Smooth muscle cell (in vitro differentiated cells): ENCODE results near the gene SIRT7. TPM values are rescaled to one million over a fixed set of nuclear protein-coding genes. Genes with fewer than 3 reads are reported as not detected.

ENCODE experiments used
- DNase-seq: peaks from one replicate; lab custom pipeline; 2025; ENCODE audit not compliant: unreplicated experiment; lab: John Stamatoyannopoulos, UW
- H2AFZ ChIP-seq: fragments of 200-600 bp; sonication (generic); 2 replicates; pipeline ENCODE4 v1.6.0; 2016; ENCODE audit warnings: antibody characterized with exemption, low read depth, mild to moderate bottlenecking
- H3F3A ChIP-seq: fragments of 200-600 bp; sonication (generic); 2 replicates; pipeline ENCODE4 v1.6.0; 2017; ENCODE audit warnings: antibody characterized with exemption, low read depth
- H3K27ac ChIP-seq: fragments of 200-600 bp; sonication (generic); 2 replicates; pipeline ENCODE4 v1.5.1; 2016; ENCODE audit warnings: low read depth, mild to moderate bottlenecking
- H3K27me3 ChIP-seq: fragments of 200-600 bp; sonication (generic); 2 replicates; pipeline ENCODE4 v1.6.1; 2016; ENCODE audit warnings: low read depth, mild to moderate bottlenecking
- H3K36me3 ChIP-seq: fragments of 200-600 bp; sonication (generic); 2 replicates; pipeline ENCODE4 v1.5.1; 2016; ENCODE audit warnings: low read depth
- H3K4me1 ChIP-seq: fragments of 200-600 bp; sonication (generic); 2 replicates; pipeline ENCODE4 v1.5.1; 2016; ENCODE audit warnings: low read depth
- H3K4me2 ChIP-seq: fragments of 200-600 bp; sonication (generic); 2 replicates; pipeline ENCODE4 v1.6.0; 2016; ENCODE audit warnings: mild to moderate bottlenecking
- H3K4me3 ChIP-seq: fragments of 200-600 bp; sonication (generic); 2 replicates; pipeline ENCODE4 v1.5.1; 2016; ENCODE audit warnings: mild to moderate bottlenecking
- H3K79me2 ChIP-seq: fragments of 200-600 bp; sonication (generic); 2 replicates; pipeline ENCODE4 v1.6.0; 2016; ENCODE audit warnings: low read depth, mild to moderate bottlenecking
- H3K9ac ChIP-seq: fragments of 200-600 bp; sonication (generic); 2 replicates; pipeline ENCODE4 v1.6.0; 2016; ENCODE audit warnings: low read depth
- H3K9me3 ChIP-seq: fragments of 200-600 bp; sonication (generic); replicated peaks from 2 replicates; pipeline ENCODE4 v1.5.1; 2016; ENCODE audit warnings: low read depth
- H4K20me1 ChIP-seq: fragments of 200-600 bp; sonication (generic); 2 replicates; pipeline ENCODE4 v1.6.0; 2016; ENCODE audit warnings: low read depth
- WGBS: methylation state at CpG from one replicate; pipeline ENCODE4 v1.1.7; 2016; ENCODE audit warnings: low lambda C conversion rate; 5-methylcytosine and 5-hydroxymethylcytosine counted together
- polyA plus RNA-seq: library from polyadenylated mRNA; unstranded; fragments of >200 nt; fragmentation: Nextera tagmentation; extraction: Ambion mirVana; gene quantifications from 2 replicates; pipeline ENCODE4 v1.2.1, GENCODE V29; 2016
- total RNA-seq: library from RNA; depleted of rRNA; stranded (reverse); fragments of >200 nt; gene quantifications from 2 replicates; pipeline ENCODE4 v1.2.3, GENCODE V29; 2014
- TF ChIP-seq, protein P1 (sequence below): fragments of 200-600 bp; sonication (generic); IDR thresholded peaks from 2 replicates; pipeline ENCODE4 v1.5.1; 2017; ENCODE audit warnings: borderline replicate concordance, mild to moderate bottlenecking, antibody characterized with exemption; ENCODE audit not compliant: insufficient read depth, poor library complexity, severe bottlenecking

SIRT7 gene
- total and polyA plus RNA-seq, 2 experiments from 2014 or later = 10.1 to 19.9 TPM

DNA sequence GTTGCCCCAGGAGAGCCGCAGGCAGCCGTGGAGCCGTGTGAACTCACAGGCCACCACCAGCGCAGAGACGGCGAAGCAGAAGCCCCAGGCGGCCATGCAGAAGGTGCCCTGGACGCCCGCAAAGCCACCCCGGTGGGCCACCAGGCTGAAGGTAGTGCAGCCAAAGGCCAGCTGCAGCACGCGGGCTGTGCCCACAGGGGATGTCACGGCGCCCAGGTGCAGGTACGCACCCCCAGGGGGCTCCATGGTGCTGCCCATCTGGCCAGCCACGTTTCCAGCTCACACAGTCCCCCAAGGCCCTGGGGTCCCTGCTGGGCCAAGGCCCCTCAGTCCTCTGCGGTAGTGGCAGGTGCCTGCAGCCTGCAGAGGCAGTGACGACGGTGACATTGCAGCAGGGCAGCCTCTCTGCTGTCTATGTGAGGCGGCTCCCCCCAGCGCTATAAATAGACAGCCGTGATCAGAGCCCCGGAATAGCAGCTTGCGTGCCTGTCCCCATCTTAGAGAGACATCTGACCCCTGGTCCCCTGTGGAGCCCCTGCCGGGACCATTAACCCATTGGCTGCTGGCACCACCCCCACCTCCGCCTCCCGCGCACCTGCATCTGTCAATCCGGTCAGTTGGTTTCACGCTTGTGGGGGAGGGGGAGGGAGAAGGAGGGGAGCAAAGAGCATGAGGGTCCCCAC, 23.6 kb upstream of the SIRT7 start:
- H3K79me2 ChIP-seq = peaks cover 4% of the 10 kb centered on the region
- no peak for DNase-seq
- no peaks in the 10 kb centered on the region for H4K20me1 ChIP-seq
- no peaks in the 10 kb centered on the region for H3F3A ChIP-seq
- H3K4me3 ChIP-seq = no peak overlapping the region
- no peaks in the 10 kb centered on the region for H3K36me3 ChIP-seq
- no peaks in the 10 kb centered on the region for H3K27me3 ChIP-seq
- H3K9me3 ChIP-seq = no peaks in the 10 kb centered on the region
- H3K4me1 ChIP-seq = no peaks in the 10 kb centered on the region
- H3K27ac ChIP-seq = no peak overlapping the region
- no peak overlapping the region for H3K9ac ChIP-seq
- H3K4me2 ChIP-seq = no peak overlapping the region
- WGBS = 69% methylated on average over 26 of the region's 30 CpGs
- TF ChIP-seq, protein P1, sequence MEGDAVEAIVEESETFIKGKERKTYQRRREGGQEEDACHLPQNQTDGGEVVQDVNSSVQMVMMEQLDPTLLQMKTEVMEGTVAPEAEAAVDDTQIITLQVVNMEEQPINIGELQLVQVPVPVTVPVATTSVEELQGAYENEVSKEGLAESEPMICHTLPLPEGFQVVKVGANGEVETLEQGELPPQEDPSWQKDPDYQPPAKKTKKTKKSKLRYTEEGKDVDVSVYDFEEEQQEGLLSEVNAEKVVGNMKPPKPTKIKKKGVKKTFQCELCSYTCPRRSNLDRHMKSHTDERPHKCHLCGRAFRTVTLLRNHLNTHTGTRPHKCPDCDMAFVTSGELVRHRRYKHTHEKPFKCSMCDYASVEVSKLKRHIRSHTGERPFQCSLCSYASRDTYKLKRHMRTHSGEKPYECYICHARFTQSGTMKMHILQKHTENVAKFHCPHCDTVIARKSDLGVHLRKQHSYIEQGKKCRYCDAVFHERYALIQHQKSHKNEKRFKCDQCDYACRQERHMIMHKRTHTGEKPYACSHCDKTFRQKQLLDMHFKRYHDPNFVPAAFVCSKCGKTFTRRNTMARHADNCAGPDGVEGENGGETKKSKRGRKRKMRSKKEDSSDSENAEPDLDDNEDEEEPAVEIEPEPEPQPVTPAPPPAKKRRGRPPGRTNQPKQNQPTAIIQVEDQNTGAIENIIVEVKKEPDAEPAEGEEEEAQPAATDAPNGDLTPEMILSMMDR = no peak
- H2AFZ ChIP-seq = no peak overlapping the region

DNA sequence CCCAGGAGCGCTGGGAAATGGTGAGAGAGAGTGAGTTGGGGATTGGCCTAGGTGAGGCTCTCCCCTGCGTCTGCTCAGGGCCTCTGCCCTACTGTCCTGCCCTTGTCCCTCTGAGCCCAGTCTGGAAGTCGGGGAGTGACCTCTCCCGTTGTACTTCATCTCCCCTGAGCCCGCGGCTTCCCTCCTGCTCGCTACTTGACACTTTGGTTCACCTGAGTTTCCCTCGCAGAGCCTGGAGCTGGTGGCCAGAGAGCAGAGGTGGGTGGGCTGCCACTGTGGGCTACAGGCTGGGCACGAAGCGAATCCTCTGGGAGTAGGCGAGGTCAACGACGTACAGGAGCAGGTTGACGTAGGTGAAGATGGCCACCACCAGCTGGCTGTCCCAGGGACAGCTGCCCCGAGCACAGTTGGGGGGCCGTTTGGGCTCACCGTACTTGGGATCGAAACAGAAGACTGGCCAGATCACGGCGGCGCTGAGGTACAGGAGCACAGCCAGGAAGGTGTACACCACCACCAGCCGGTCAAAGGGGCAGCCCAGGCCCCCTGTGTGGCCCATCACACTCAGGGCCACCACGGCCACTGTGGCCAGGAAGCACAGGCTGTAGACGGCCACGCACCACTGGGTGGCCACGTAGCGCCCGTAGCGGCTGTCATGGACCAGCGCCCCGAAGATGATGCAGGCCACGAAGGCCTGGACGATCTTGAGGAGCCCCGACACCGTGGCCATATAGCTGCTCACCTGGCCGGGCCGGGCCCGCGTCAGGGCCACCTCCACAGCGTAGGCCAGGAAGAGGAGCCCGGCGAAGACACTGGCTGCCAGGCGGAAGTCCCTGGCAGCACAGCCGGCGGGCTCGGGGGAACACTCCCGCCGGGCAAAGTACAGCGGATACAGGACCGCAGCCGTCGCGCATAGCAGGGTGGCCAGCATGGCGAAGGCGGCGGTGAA, 22.8 kb upstream of the SIRT7 start:
- Histone ChIP-seq H2AFZ (no peak overlapping the region), H3F3A (no peaks in the 10 kb centered on the region)

DNA sequence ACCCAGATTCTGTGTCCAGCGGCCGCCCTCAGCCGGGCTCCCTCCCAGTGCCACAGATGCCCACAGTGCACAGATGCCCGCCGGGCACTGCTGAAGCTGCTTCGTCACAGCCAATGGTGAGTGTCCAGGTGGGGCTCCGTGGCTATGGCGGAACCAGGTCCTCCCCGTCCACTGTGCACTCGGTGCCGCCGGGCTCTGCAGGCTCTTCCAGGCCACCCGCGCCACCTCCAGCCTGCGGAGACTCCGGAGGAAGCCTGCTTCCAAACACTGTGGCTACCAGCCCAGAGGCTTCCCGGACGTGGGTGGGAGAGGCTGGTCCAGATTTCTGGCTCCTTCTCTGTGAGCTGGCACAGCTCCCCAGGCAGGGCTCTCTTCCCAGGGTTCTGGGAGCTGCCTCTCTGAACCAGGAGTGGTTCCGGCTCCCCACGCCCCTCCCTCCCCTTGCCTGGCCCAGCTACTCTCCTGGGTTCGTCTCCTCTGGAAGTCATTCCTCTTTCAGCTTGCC, 22.0 kb upstream of the SIRT7 start:
- no peak overlapping the region for H3K4me3 ChIP-seq
- no peak overlapping the region for H3K9ac ChIP-seq
- no peak overlapping the region for H3K4me2 ChIP-seq
- H3K36me3 ChIP-seq = no peaks in the 10 kb centered on the region
- H3F3A ChIP-seq = no peaks in the 10 kb centered on the region
- peaks cover 7% of the 10 kb centered on the region for H4K20me1 ChIP-seq
- DNase-seq = no peak
- H3K27ac ChIP-seq = no peak overlapping the region
- no peaks in the 10 kb centered on the region for H3K9me3 ChIP-seq
- H3K4me1 ChIP-seq = peaks cover 5% of the 10 kb centered on the region
- WGBS = 94% methylated on average over 20 of the region's 21 CpGs
- no peak overlapping the region for H2AFZ ChIP-seq
- TF ChIP-seq, protein P1 = no peak
- H3K79me2 ChIP-seq = peaks cover 20% of the 10 kb centered on the region
- no peaks in the 10 kb centered on the region for H3K27me3 ChIP-seq

More for the DNA sequence above, 22.8 kb upstream of the SIRT7 start:
- 93% methylated on average over 56 of the region's 56 CpGs for WGBS
- no peaks in the 10 kb centered on the region for H3K9me3 ChIP-seq
- TF ChIP-seq, protein P1 = no peak
- DNase-seq = no peak
- no peak overlapping the region for H3K4me2 ChIP-seq
- no peaks in the 10 kb centered on the region for H4K20me1 ChIP-seq
- H3K27ac ChIP-seq = no peak overlapping the region
- peaks cover 3% of the 10 kb centered on the region for H3K4me1 ChIP-seq
- no peaks in the 10 kb centered on the region for H3K36me3 ChIP-seq
- H3K9ac ChIP-seq = no peak overlapping the region
- H3K4me3 ChIP-seq = no peak overlapping the region
- no peaks in the 10 kb centered on the region for H3K27me3 ChIP-seq
- peaks cover 12% of the 10 kb centered on the region for H3K79me2 ChIP-seq
